MM.1S (cell line): ENCODE results near the gene DDO.

Experiments used
- DNase-seq: peaks from one replicate; pipeline ENCODE4 v3.0.0-alpha.2; 2015
- H2AFZ ChIP-seq: fragments of 300-600 bp; sonication (generic); 2 replicates; pipeline ENCODE4 v1.6.0; 2016; ENCODE audit warnings: antibody characterized with exemption, low read length
- H3F3A ChIP-seq: fragments of 300-600 bp; sonication (generic); 2 replicates; pipeline ENCODE4 v1.6.1; 2016; ENCODE audit warnings: mild to moderate bottlenecking, antibody characterized with exemption, low read length, moderate library complexity, mixed read lengths; ENCODE audit not compliant: insufficient read depth
- H3K27ac ChIP-seq: fragments of 300-600 bp; sonication (generic); 2 replicates; pipeline ENCODE4 v1.5.1; 2016; ENCODE audit warnings: mild to moderate bottlenecking, low read length
- H3K27me3 ChIP-seq: fragments of 300-600 bp; sonication (generic); replicated peaks from 2 replicates; pipeline ENCODE4 v1.6.0; 2016; ENCODE audit warnings: low read length; ENCODE audit not compliant: insufficient read depth
- H3K36me3 ChIP-seq: fragments of 300-600 bp; sonication (generic); replicated peaks from 2 replicates; pipeline ENCODE4 v1.6.1; 2016; ENCODE audit warnings: mild to moderate bottlenecking, low read length, mixed read lengths; ENCODE audit not compliant: insufficient read depth
- H3K4me1 ChIP-seq: fragments of 300-600 bp; sonication (generic); 2 replicates; pipeline ENCODE4 v1.6.1; 2016; ENCODE audit warnings: low read length, mixed read lengths
- H3K4me2 ChIP-seq: fragments of 300-600 bp; sonication (generic); 2 replicates; pipeline ENCODE4 v1.6.0; 2016; ENCODE audit warnings: low read depth, low read length
- H3K4me3 ChIP-seq: fragments of 300-600 bp; sonication (generic); 2 replicates; pipeline ENCODE4 v1.5.1; 2016; ENCODE audit warnings: low read length, mixed read lengths
- H3K79me2 ChIP-seq: fragments of 300-600 bp; sonication (generic); 2 replicates; pipeline ENCODE4 v1.6.1; 2016; ENCODE audit warnings: mixed run types, low read length, mixed read lengths
- H3K9ac ChIP-seq: fragments of 300-600 bp; sonication (generic); 2 replicates; pipeline ENCODE4 v1.6.1; 2016; ENCODE audit warnings: low read length, mixed read lengths
- H3K9me2 ChIP-seq: fragments of 300-600 bp; sonication (generic); replicated peaks from 2 replicates; pipeline ENCODE4 v1.6.1; 2016; ENCODE audit warnings: mild to moderate bottlenecking, low read length, mixed read lengths; ENCODE audit not compliant: insufficient read depth
- H3K9me3 ChIP-seq: fragments of 300-600 bp; sonication (generic); replicated peaks from 2 replicates; pipeline ENCODE4 v1.6.1; 2016; ENCODE audit warnings: mild to moderate bottlenecking, low read length, mixed read lengths; ENCODE audit not compliant: insufficient read depth
- H4K20me1 ChIP-seq: fragments of 300-600 bp; sonication (generic); 2 replicates; pipeline ENCODE4 v1.6.1; 2016; ENCODE audit warnings: mild to moderate bottlenecking, low read length, moderate library complexity, mixed read lengths; ENCODE audit not compliant: insufficient read depth
- CTCF ChIP-seq: fragments of 300-600 bp; sonication (generic); IDR thresholded peaks from 2 replicates; pipeline ENCODE4 v1.5.1; 2016; ENCODE audit warnings: antibody characterized with exemption, low read length, mixed read lengths
- EZH2 ChIP-seq: fragments of 300-600 bp; sonication (generic); optimal IDR thresholded peaks from 2 replicates; pipeline ENCODE3; 2017; ENCODE audit warnings: low read depth, mild to moderate bottlenecking, antibody characterized with exemption, low read length, mixed read lengths
- EZH2phosphoT487 ChIP-seq: fragments of 300-600 bp; sonication (generic); IDR thresholded peaks from 2 replicates; pipeline ENCODE4 v1.6.1; 2018; ENCODE audit warnings: antibody characterized with exemption, low read length

Gene DDO

GRCh38 chr6:110409794-110410193 is 5.6 kb downstream of the DDO start:
- Histone ChIP-seq H3K9me3 (no peaks in the 10 kb centered on the region), H3K4me1 (no peaks in the 10 kb centered on the region), H2AFZ (no peak overlapping the region), H4K20me1 (no peaks in the 10 kb centered on the region), H3K27ac (no peak overlapping the region), H3F3A (no peaks in the 10 kb centered on the region), H3K79me2 (no peaks in the 10 kb centered on the region), H3K27me3 (no peaks in the 10 kb centered on the region), H3K36me3 (no peaks in the 10 kb centered on the region), H3K9ac (no peak overlapping the region), H3K9me2 (no peaks in the 10 kb centered on the region), H3K4me2 (no peak overlapping the region), H3K4me3 (no peak overlapping the region)
- no peak for TF ChIP-seq EZH2phosphoT487
- no peak for TF ChIP-seq EZH2
- TF ChIP-seq CTCF, result no peak
- no peak for DNase-seq

- Histone ChIP-seq H4K20me1 (no peaks in the 10 kb centered on the region), H3K27me3 (no peaks in the 10 kb centered on the region), H3F3A (no peaks in the 10 kb centered on the region), H3K9me3 (no peaks in the 10 kb centered on the region), H3K79me2 (no peaks in the 10 kb centered on the region), H3K9ac (no peak overlapping the region), H3K9me2 (no peaks in the 10 kb centered on the region), H3K4me2 (no peak overlapping the region), H3K4me1 (no peaks in the 10 kb centered on the region), H2AFZ (no peak overlapping the region), H3K4me3 (no peak overlapping the region), H3K27ac (no peak overlapping the region), H3K36me3 (no peaks in the 10 kb centered on the region)
- TF ChIP-seq EZH2phosphoT487, result no peak
- no peak for TF ChIP-seq CTCF
- no peak for TF ChIP-seq EZH2
- no peak for DNase-seq
Observed at GRCh38 chr6:110408901-110409300, 6.5 kb downstream of the DDO start.

GRCh38 chr6:110404607-110405006 is 10.8 kb downstream of the DDO start:
- Histone ChIP-seq H3K9me3 (no peaks in the 10 kb centered on the region), H3K4me3 (no peak overlapping the region), H3K27ac (no peak overlapping the region), H3K27me3 (no peaks in the 10 kb centered on the region), H3K4me1 (no peaks in the 10 kb centered on the region), H3K36me3 (no peaks in the 10 kb centered on the region), H4K20me1 (no peaks in the 10 kb centered on the region), H2AFZ (no peak overlapping the region), H3K9me2 (no peaks in the 10 kb centered on the region), H3K79me2 (no peaks in the 10 kb centered on the region), H3F3A (no peaks in the 10 kb centered on the region), H3K9ac (no peak overlapping the region), H3K4me2 (no peak overlapping the region)
- no peak for DNase-seq
- TF ChIP-seq CTCF, result no peak
- no peak for TF ChIP-seq EZH2phosphoT487
- no peak for TF ChIP-seq EZH2
